SHP77 (cell line): ENCODE results near the gene TRIM74.
"Not testable (repeated sequence)": the region's sequence is repeated elsewhere in the genome, so short reads cannot be mapped to it uniquely, and the experiment has no call there.

ENCODE experiments used
- DNase-seq, 2 experiments: peaks; one replicate each; lab custom pipeline; 2025; lab: John Stamatoyannopoulos, UW

The TRIM74 gene

GRCh38 chr7:72968980-72969516 lies at the start of gene TRIM74:
Gene TRIM74 (minus strand): TSS chr7:72969466. CDS start chr7:72966157, 3,309 bp downstream.
- DNase-seq, result not testable (repeated sequence)

- DNase-seq, result not testable (repeated sequence)
Observed at GRCh38 chr7:73006491-73006890, 37.2 kb upstream of the TRIM74 start.

- not testable (repeated sequence) for DNase-seq
Observed at GRCh38 chr7:73005693-73006447, 36.6 kb upstream of the TRIM74 start.

GRCh38 chr7:73005356-73005692 lies 36.1 kb upstream of the TRIM74 start:
- not testable (repeated sequence) for DNase-seq

GRCh38 chr7:72997887-72998468 lies 28.7 kb upstream of the TRIM74 start:
- DNase-seq, result not testable (repeated sequence)

GRCh38 chr7:72997447-72997846 lies 28.2 kb upstream of the TRIM74 start:
- not testable (repeated sequence) for DNase-seq

- DNase-seq, result not testable (repeated sequence)
Observed at GRCh38 chr7:72995484-72995883, 26.2 kb upstream of the TRIM74 start.

GRCh38 chr7:72990146-72990913 lies 21.1 kb upstream of the TRIM74 start:
- DNase-seq, result not testable (repeated sequence)

- not testable (repeated sequence) for DNase-seq
Observed at GRCh38 chr7:72982084-72982483, 12.8 kb upstream of the TRIM74 start.

GRCh38 chr7:72980382-72980781 lies 11.1 kb upstream of the TRIM74 start:
- not testable (repeated sequence) for DNase-seq

GRCh38 chr7:72976434-72976833 lies 7.2 kb upstream of the TRIM74 start:
- DNase-seq, result not testable (repeated sequence)

GRCh38 chr7:72975656-72976286 lies 6.5 kb upstream of the TRIM74 start:
- not testable (repeated sequence) for DNase-seq

- not testable (repeated sequence) for DNase-seq
Observed at GRCh38 chr7:72974781-72975180, 5.5 kb upstream of the TRIM74 start.

- not testable (repeated sequence) for DNase-seq
Observed at GRCh38 chr7:72971505-72971904, 2.2 kb upstream of the TRIM74 start.

GRCh38 chr7:72969688-72970087 lies 422 bp upstream of the TRIM74 start:
- DNase-seq, result not testable (repeated sequence)

GRCh38 chr7:72966892-72967291 lies 2.4 kb downstream of the TRIM74 start:
- DNase-seq, result not testable (repeated sequence)

- DNase-seq, result not testable (repeated sequence)
Observed at GRCh38 chr7:72965186-72965975, 3.9 kb downstream of the TRIM74 start.

- DNase-seq, result not testable (repeated sequence)
Observed at GRCh38 chr7:72963056-72963455, 6.2 kb downstream of the TRIM74 start.

GRCh38 chr7:72961346-72961650 lies 8.0 kb downstream of the TRIM74 start:
- not testable (repeated sequence) for DNase-seq

GRCh38 chr7:72960626-72961345 lies 8.5 kb downstream of the TRIM74 start:
- not testable (repeated sequence) for DNase-seq

GRCh38 chr7:72960029-72960428 lies 9.2 kb downstream of the TRIM74 start:
- DNase-seq, result not testable (repeated sequence)
